ENCODE results near the gene HS3ST3B1. TPM values are rescaled to one million over a fixed set of nuclear protein-coding genes. Genes with fewer than 3 reads are reported as not detected.

HS3ST3B1 gene
- polyA plus RNA-seq, 2 donors, result 1.4 to 1.7 TPM

DNA sequence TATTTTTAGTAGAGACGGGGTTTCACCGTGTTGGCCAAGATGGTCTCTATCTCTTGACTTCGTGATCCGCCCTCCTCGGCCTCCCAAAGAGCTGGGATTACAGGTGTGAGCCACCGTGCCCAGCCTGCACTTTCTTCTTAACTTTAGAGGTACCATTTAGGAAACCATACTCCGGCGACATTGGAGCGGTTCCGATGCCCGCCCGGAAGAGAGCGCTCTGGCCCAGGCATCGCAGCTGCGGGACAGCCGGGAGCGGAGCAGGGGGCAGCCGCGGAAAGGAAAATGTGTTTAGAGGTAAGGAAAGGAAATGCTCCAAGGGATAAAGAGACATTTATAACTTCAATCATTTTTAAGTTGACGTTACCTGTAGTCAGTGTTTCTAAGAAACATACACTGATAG lies 6.0 kb upstream of the HS3ST3B1 start:
- peaks cover 4 to 11% of the 10 kb centered on the region in 2 donors for H3K27me3 ChIP-seq (ENCODE audit: control insufficient read depth in 1 of 2, insufficient read depth in 2 of 2, low read length in 2 of 2)
- peaks cover 0 to 9% of the 10 kb centered on the region in 2 donors for H3K4me1 ChIP-seq (ENCODE audit: control insufficient read depth in 2 of 2, insufficient read depth in 2 of 2, low read length in 1 of 2)
- no peaks in the 10 kb centered on the region for H3K36me3 ChIP-seq (ENCODE audit: control insufficient read depth in 2 of 2, insufficient read depth in 2 of 2, low read length in 1 of 2)
- WGBS, 2 donors, result 47 to 62% methylated on average over 20 of the region's 20 CpGs
- no peak overlapping the region for H3K4me3 ChIP-seq (ENCODE audit: low read depth in 1 of 2, low read length in 2 of 2)
- H3K9me3 ChIP-seq (ENCODE audit: control insufficient read depth in 2 of 2, insufficient read depth in 1 of 2, low read depth in 1 of 2, low read length in 1 of 2), result no peaks in the 10 kb centered on the region
- H3K27ac ChIP-seq (ENCODE audit: low read depth in 2 of 2, low read length in 1 of 2), result no peak overlapping the region

- 79 to 86% methylated on average over 9 of the region's 9 CpGs for WGBS, 2 donors
- H3K4me3 ChIP-seq (ENCODE audit: low read depth in 1 of 2, low read length in 2 of 2), result no peak overlapping the region
- H3K36me3 ChIP-seq (ENCODE audit: control insufficient read depth in 2 of 2, insufficient read depth in 2 of 2, low read length in 1 of 2), result no peaks in the 10 kb centered on the region
- H3K27ac ChIP-seq (ENCODE audit: low read depth in 2 of 2, low read length in 1 of 2), result no peak overlapping the region
- H3K4me1 ChIP-seq (ENCODE audit: control insufficient read depth in 2 of 2, insufficient read depth in 2 of 2, low read length in 1 of 2), result peaks cover 0 to 11% of the 10 kb centered on the region in 2 donors
- H3K27me3 ChIP-seq (ENCODE audit: control insufficient read depth in 1 of 2, insufficient read depth in 2 of 2, low read length in 2 of 2), result peaks cover 4 to 11% of the 10 kb centered on the region in 2 donors
- H3K9me3 ChIP-seq (ENCODE audit: control insufficient read depth in 2 of 2, insufficient read depth in 1 of 2, low read depth in 1 of 2, low read length in 1 of 2), result no peaks in the 10 kb centered on the region
These were observed 5.2 kb upstream of the HS3ST3B1 start for GRCh38 chr17:14295676-14296075.

DNA sequence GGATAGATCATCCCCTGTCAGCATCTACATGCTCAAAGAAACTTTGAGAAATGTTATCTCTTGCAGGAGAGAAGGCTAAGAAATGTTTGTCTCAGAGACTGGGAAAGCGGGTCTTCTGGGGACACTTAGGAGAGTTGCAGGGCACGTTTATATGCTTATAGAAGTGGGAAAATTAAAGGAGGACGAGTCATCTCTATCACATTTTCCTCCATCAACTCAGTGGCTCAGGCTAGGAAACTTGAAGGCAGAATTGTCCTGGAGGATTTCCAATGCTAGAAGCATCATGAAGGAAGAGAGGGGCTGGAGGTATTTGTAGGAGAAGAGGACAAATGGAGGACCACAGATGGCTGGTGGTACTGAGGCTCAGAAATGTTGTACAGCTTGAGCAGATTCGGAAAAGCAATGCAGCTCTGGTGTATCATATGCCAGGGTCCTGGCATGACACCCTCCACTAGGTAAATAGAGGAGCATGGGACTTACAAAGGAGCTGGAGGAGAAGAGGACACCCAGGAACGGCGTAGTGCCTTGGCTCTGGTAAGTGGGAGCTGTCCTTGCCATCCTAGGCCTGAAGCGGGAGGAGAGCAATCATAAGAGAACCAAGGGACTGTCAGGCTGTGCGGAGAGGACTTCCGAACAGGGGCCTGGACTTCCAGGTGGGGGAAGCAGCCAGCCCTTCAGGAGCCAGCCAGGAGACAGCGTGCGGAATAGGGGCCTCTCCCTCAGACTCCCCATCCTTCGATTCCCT lies 4.5 kb upstream of the HS3ST3B1 start:
- no peak overlapping the region for H3K4me3 ChIP-seq (ENCODE audit: low read depth in 1 of 2, low read length in 2 of 2)

GRCh38 chr17:14297161-14297851 lies 3.6 kb upstream of the HS3ST3B1 start:
- Histone ChIP-seq H3K27me3 (ENCODE audit: control insufficient read depth in 1 of 2, insufficient read depth in 2 of 2, low read length in 2 of 2) (peaks cover 4 to 11% of the 10 kb centered on the region in 2 donors), H3K4me3 (ENCODE audit: low read depth in 1 of 2, low read length in 2 of 2) (peak overlapping the region; percentile 43 to 54), H3K9me3 (ENCODE audit: control insufficient read depth in 2 of 2, insufficient read depth in 1 of 2, low read depth in 1 of 2, low read length in 1 of 2) (no peaks in the 10 kb centered on the region), H3K36me3 (ENCODE audit: control insufficient read depth in 2 of 2, insufficient read depth in 2 of 2, low read length in 1 of 2) (no peaks in the 10 kb centered on the region), H3K4me1 (ENCODE audit: control insufficient read depth in 2 of 2, insufficient read depth in 2 of 2, low read length in 1 of 2) (peaks cover 0 to 14% of the 10 kb centered on the region in 2 donors), H3K27ac (ENCODE audit: low read depth in 2 of 2, low read length in 1 of 2) (no peak overlapping the region)
- WGBS, 2 donors, result 1 to 3% methylated on average over 59 to 63 of the region's 63 CpGs

More for the DNA sequence above, 4.5 kb upstream of the HS3ST3B1 start:
- Histone ChIP-seq H3K27me3 (ENCODE audit: control insufficient read depth in 1 of 2, insufficient read depth in 2 of 2, low read length in 2 of 2) (peaks cover 4 to 11% of the 10 kb centered on the region in 2 donors), H3K36me3 (ENCODE audit: control insufficient read depth in 2 of 2, insufficient read depth in 2 of 2, low read length in 1 of 2) (no peaks in the 10 kb centered on the region), H3K4me1 (ENCODE audit: control insufficient read depth in 2 of 2, insufficient read depth in 2 of 2, low read length in 1 of 2) (peaks cover 0 to 14% of the 10 kb centered on the region in 2 donors), H3K9me3 (ENCODE audit: control insufficient read depth in 2 of 2, insufficient read depth in 1 of 2, low read depth in 1 of 2, low read length in 1 of 2) (no peaks in the 10 kb centered on the region), H3K27ac (ENCODE audit: low read depth in 2 of 2, low read length in 1 of 2) (no peak overlapping the region)
- WGBS, 2 donors, result 77 to 80% methylated on average over 12 of the region's 12 CpGs

- peak overlapping the region in 1 of 2 donors; percentile 14 for H3K4me3 ChIP-seq (ENCODE audit: low read depth in 1 of 2, low read length in 2 of 2)
- H3K9me3 ChIP-seq (ENCODE audit: control insufficient read depth in 2 of 2, insufficient read depth in 1 of 2, low read depth in 1 of 2, low read length in 1 of 2), result no peaks in the 10 kb centered on the region
- H3K27me3 ChIP-seq (ENCODE audit: control insufficient read depth in 1 of 2, insufficient read depth in 2 of 2, low read length in 2 of 2), result peaks cover 4 to 11% of the 10 kb centered on the region in 2 donors
- no peak overlapping the region for H3K27ac ChIP-seq (ENCODE audit: low read depth in 2 of 2, low read length in 1 of 2)
- no peaks in the 10 kb centered on the region for H3K36me3 ChIP-seq (ENCODE audit: control insufficient read depth in 2 of 2, insufficient read depth in 2 of 2, low read length in 1 of 2)
- 42 to 53% methylated on average over 39 to 42 of the region's 42 CpGs for WGBS, 2 donors
- H3K4me1 ChIP-seq (ENCODE audit: control insufficient read depth in 2 of 2, insufficient read depth in 2 of 2, low read length in 1 of 2), result peaks cover 0 to 17% of the 10 kb centered on the region in 2 donors
These were observed 2.5 kb upstream of the HS3ST3B1 start for GRCh38 chr17:14298221-14298946.

DNA sequence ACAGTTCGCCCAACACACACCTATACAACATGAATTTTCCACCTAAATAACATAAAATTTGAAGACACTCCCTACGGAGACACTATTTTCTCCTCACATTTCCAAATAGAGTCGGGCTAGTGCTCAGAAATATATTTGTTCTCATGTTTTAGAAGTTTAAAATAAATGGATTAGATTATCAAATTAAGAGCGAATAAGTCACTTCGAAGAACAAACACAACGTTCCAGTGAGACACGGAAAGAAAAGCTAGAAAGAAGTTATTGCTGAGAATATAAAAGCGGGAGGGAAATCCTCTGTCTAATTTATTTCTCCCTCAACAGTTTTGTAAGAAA lies 2.0 kb upstream of the HS3ST3B1 start:
- Histone ChIP-seq H3K27ac (ENCODE audit: low read depth in 2 of 2, low read length in 1 of 2) (no peak overlapping the region), H3K9me3 (ENCODE audit: control insufficient read depth in 2 of 2, insufficient read depth in 1 of 2, low read depth in 1 of 2, low read length in 1 of 2) (no peaks in the 10 kb centered on the region), H3K4me1 (ENCODE audit: control insufficient read depth in 2 of 2, insufficient read depth in 2 of 2, low read length in 1 of 2) (peaks cover 2 to 17% of the 10 kb centered on the region in 2 donors), H3K27me3 (ENCODE audit: control insufficient read depth in 1 of 2, insufficient read depth in 2 of 2, low read length in 2 of 2) (peaks cover 4 to 11% of the 10 kb centered on the region in 2 donors), H3K36me3 (ENCODE audit: control insufficient read depth in 2 of 2, insufficient read depth in 2 of 2, low read length in 1 of 2) (no peaks in the 10 kb centered on the region), H3K4me3 (ENCODE audit: low read depth in 1 of 2, low read length in 2 of 2) (peak overlapping the region in 1 of 2 donors; percentile 51)
- WGBS, 2 donors, result 17 to 22% methylated on average over 8 of the region's 8 CpGs

DNA sequence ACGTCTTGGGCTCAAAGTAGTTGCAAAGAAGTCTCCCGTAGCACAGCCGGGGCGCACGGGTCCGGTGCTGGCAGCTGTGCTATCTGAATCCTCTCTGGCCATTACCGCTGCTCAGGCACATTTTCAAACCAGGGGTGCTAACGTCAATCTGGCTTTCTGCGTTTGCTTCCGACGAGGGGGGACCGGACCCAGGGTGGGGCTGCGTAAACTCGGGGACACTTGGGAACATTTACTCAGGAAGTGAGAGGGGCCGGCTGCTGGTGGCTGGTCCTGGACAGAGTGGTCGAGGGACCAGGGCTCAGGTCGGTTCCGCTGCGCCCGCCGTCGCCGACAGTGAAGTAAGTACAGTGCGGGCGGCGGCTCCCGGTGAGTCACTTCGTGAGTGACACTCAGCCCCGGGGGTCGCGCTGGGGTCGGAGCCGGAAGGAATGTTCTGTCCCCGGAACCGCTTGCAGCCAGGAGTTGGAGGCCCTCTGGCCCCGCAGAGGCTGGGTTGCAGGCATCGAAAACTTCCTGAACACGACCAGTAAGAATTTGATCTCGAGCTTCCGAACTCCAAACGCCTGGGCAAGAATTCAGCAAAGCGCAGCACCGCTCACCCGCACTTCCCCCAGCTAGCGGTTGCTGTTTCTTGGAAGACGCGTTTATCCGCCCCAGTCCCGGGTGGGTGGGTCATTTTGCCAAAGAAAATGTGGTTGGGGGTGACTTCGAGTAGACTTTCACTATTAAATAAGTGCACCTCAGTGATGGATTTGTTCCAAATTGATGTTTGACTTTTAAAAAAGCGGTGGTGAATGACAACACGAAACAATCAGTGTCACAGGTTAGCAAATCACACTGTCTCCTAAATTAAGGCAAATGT lies 1.4 kb upstream of the HS3ST3B1 start:
- 1 to 2% methylated on average over 52 of the region's 52 CpGs for WGBS, 2 donors
- H3K4me1 ChIP-seq (ENCODE audit: control insufficient read depth in 2 of 2, insufficient read depth in 2 of 2, low read length in 1 of 2), result peaks cover 3 to 17% of the 10 kb centered on the region in 2 donors
- peak overlapping the region; percentile 27 to 58 for H3K27ac ChIP-seq (ENCODE audit: low read depth in 2 of 2, low read length in 1 of 2)
- peaks cover 4 to 11% of the 10 kb centered on the region in 2 donors for H3K27me3 ChIP-seq (ENCODE audit: control insufficient read depth in 1 of 2, insufficient read depth in 2 of 2, low read length in 2 of 2)
- H3K4me3 ChIP-seq (ENCODE audit: low read depth in 1 of 2, low read length in 2 of 2), result peak overlapping the region; percentile 44 to 51
- no peaks in the 10 kb centered on the region for H3K36me3 ChIP-seq (ENCODE audit: control insufficient read depth in 2 of 2, insufficient read depth in 2 of 2, low read length in 1 of 2)
- no peaks in the 10 kb centered on the region for H3K9me3 ChIP-seq (ENCODE audit: control insufficient read depth in 2 of 2, insufficient read depth in 1 of 2, low read depth in 1 of 2, low read length in 1 of 2)

- peak overlapping the region; percentile 70 to 83 for H3K27ac ChIP-seq (ENCODE audit: low read depth in 2 of 2, low read length in 1 of 2)
- WGBS, 2 donors, result 1% methylated on average over 62 to 90 of the region's 90 CpGs
- peak overlapping the region; percentile 70 to 77 for H3K4me3 ChIP-seq (ENCODE audit: low read depth in 1 of 2, low read length in 2 of 2)
These were observed 604 bp downstream of the HS3ST3B1 start for GRCh38 chr17:14301279-14302090.

More at GRCh38 chr17:14301279-14302090, 604 bp downstream of the HS3ST3B1 start:
- Histone ChIP-seq H3K36me3 (ENCODE audit: control insufficient read depth in 2 of 2, insufficient read depth in 2 of 2, low read length in 1 of 2) (no peaks in the 10 kb centered on the region), H3K4me1 (ENCODE audit: control insufficient read depth in 2 of 2, insufficient read depth in 2 of 2, low read length in 1 of 2) (peaks cover 3 to 19% of the 10 kb centered on the region in 2 donors), H3K27me3 (ENCODE audit: control insufficient read depth in 1 of 2, insufficient read depth in 2 of 2, low read length in 2 of 2) (peaks cover 0 to 7% of the 10 kb centered on the region in 2 donors), H3K9me3 (ENCODE audit: control insufficient read depth in 2 of 2, insufficient read depth in 1 of 2, low read depth in 1 of 2, low read length in 1 of 2) (no peaks in the 10 kb centered on the region)

Measured in esophagus (tissue), 2 donors.